ENCODE measurements around the gene U2SURP.

U2SURP gene

DNA sequence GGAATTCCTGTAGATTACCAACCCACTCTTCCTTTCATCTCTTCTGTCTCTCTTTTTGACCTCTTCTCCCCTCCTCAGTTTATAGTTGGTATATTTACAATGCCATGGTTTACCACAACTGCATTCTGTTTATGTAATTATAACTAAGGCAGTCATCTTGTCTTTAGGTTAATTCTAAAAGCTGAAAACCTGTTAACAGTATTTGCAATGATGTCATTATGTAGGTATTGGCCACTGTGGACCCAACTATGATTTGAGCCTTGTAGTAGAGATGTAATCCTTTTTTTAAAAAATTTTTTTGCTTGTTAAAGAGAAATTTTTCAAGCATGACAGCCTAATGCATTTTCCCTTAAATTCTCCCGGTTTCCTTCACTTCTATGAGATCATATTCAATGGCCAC is 87.5 kb downstream of the U2SURP start:
- DNase-seq (ENCODE audit: low spot score): no peak
- TF ChIP-seq, protein P1, sequence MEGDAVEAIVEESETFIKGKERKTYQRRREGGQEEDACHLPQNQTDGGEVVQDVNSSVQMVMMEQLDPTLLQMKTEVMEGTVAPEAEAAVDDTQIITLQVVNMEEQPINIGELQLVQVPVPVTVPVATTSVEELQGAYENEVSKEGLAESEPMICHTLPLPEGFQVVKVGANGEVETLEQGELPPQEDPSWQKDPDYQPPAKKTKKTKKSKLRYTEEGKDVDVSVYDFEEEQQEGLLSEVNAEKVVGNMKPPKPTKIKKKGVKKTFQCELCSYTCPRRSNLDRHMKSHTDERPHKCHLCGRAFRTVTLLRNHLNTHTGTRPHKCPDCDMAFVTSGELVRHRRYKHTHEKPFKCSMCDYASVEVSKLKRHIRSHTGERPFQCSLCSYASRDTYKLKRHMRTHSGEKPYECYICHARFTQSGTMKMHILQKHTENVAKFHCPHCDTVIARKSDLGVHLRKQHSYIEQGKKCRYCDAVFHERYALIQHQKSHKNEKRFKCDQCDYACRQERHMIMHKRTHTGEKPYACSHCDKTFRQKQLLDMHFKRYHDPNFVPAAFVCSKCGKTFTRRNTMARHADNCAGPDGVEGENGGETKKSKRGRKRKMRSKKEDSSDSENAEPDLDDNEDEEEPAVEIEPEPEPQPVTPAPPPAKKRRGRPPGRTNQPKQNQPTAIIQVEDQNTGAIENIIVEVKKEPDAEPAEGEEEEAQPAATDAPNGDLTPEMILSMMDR (IDR thresholded peaks at IDR 0.05; ENCODE audit: extremely low read depth, missing control alignments): no peak

DNA sequence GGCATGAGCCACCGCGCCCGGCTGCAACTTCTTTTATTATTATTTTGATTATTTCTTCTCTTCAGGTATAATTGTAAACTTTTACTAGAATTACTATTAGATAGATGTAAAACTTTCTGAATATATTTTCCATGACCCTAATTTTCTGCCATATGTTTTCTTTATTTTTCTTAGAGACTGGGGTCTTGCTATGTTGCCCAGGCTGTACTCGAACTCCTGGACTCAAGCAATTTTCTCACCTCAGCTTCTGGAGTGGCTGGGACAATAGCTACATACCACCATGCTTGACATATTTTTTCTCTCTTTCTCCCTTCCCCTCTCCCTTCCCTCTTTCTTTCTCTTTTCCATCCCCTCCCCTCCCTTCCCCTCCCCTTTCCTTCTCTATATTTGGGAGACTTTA is 88.6 kb downstream of the U2SURP start:
- no peak for DNase-seq (ENCODE audit: low spot score)
- TF ChIP-seq, protein P1 (IDR thresholded peaks at IDR 0.05; ENCODE audit: extremely low read depth, missing control alignments): no peak

DNA sequence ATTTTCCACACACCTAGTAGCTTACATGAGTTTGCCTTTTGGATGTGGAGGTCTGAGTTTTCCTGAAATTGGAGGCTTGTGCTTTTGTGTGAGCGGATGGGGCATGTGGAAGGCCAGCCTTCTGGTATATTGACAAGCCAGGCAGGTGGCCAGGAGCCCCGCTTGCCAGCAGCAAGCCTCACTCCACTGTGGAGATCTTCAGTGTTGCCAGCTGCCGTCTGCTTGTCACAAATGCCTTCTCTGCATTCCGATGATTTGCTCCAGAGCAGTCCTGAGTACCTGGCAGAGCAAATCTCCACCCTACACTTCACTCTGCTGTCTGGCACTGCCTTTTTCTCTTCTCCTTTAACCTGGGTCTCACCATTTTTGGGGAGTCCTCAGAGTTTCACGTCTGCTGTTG is 89.1 kb downstream of the U2SURP start:
- no peak for DNase-seq (ENCODE audit: low spot score)
- TF ChIP-seq, protein P1 (IDR thresholded peaks at IDR 0.05; ENCODE audit: extremely low read depth, missing control alignments): no peak

DNA sequence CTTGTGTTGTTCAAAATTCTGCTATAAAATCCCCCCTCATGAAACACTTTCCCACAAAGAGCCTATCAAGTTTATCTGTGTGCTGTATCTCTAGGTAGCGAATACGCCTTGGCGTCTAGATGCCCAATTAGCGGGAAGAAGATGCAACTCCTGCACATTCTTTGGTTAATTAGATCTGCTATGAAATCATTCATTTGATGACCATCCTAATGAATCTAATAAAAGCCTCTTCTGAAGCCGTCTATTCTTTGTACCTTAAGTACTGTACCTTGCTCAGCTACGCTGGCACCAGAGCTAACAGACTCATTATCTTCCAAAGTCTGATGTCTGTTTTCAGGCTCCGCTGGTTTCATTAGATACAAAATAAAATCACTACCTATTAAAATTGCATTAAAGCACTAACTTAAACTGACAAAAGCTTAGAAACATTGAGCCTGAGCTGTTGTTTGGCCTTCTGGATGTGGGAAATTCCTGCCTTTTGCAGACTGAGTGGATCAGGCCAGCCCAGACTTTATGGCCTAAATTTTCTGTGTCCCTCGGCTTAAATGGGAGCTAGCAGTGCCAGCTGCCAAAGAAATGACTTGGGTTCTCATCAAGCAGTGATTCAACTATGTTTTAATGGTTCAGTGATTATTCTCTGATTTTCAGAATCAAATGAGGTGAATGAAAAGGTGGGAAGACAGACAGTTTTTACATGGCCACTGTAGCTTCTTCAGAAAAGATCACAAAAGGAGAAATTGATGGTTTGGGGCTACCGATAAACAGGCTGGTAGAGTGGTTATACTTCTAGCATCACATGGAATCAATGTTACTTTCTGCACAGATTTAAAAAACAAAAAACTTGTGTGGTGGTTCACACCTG is 89.8 kb downstream of the U2SURP start:
- DNase-seq (ENCODE audit: low spot score): no peak

DNA sequence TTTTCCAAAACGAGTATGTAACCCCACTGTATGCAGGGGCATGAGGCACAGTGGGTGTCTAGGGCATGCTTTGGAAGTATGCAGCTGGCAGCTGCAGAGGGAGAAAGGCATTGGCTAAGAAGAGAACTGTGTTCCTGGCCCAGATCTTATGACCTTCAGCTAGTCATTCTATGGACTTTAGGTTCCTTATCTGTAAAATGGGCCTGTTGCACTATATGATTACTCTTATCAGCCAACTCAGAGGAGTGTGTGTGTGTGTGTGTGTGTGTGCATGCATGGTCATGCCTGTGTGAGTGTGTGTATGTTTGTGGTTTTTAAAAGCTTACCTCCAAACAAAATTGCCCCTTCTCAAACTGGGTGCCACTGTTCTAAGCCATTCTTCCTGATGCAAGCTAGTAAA is 90.8 kb downstream of the U2SURP start:
- DNase-seq (ENCODE audit: low spot score): no peak

More for the DNA sequence above, 89.8 kb downstream of the U2SURP start:
- TF ChIP-seq, protein P1 (IDR thresholded peaks at IDR 0.05; ENCODE audit: extremely low read depth, missing control alignments): no peak

DNA sequence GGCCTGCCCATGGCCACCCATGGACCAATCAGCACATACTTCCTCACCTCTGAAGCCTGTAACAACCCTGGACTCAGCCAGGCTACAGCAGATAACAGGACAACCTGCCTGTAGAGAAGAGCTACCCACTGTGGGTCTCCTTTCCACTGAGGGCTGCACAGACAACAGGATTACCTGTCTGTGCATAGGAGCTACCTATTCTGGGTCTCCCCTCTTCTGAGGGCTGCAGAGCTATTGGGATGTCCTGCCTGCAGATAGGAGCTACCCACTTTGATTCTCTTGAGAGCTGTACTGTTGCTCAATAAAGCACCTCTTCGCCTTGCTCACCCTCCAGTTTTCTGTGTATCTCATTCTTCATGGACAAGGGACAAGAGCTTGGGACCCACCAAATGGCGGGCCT is 94.4 kb downstream of the U2SURP start:
- TF ChIP-seq, protein P1 (IDR thresholded peaks at IDR 0.05; ENCODE audit: extremely low read depth, missing control alignments): no peak
- DNase-seq (ENCODE audit: low spot score): no peak

More for the DNA sequence above, 90.8 kb downstream of the U2SURP start:
- TF ChIP-seq, protein P1 (IDR thresholded peaks at IDR 0.05; ENCODE audit: extremely low read depth, missing control alignments): no peak

DNA sequence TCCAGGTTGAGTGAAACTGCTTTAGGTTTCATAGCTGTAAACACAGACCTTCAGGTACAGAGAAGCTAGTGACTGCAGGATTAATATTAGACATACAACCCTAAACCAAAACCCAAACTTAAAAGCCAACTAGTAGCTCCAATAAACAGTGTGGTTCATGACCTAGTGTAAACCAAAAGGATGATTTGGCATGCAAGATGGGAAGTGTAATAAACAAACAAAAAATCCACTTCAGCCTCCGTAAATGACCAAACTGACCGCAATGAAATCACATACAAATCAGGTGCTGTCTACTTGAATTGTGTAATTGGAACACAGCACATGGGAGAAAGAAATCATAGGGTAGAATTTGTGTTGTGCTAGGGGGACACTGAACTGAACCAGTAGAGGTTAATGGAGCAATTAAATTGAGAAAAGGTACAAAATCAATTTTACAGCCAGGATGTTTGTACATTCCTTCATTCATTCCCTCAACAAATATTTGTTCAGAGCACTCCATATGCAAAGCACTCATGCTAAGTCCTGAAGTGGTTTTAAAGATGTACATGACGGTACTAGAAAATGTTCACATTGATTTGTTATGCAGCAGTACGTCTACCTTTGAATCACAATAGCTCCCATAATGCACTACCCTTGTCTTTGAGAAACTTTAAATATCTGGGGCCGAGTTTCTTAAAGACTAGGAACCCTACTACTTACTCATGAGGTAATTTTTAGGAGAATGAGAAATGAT is 96.8 kb downstream of the U2SURP start:
- TF ChIP-seq, protein P1 (IDR thresholded peaks at IDR 0.05; ENCODE audit: extremely low read depth, missing control alignments): no peak

More for the DNA sequence above, 96.8 kb downstream of the U2SURP start:
- DNase-seq (ENCODE audit: low spot score): no peak

Measured in GM20000 (cell line).